Measurements from ENCODE around the gene MRPS22. TPM values are rescaled to one million over a fixed set of nuclear protein-coding genes. Genes with fewer than 3 reads are reported as not detected.

Gene MRPS22
- total RNA-seq, 4 donors from 2014 or later: 34.8 to 52.2 (median 40.7) TPM

GRCh38 chr3:139353920-139354556 is 10.2 kb downstream of the MRPS22 start:
- TF ChIP-seq CTCF (IDR thresholded peaks at IDR 0.05): no peak
- ATAC-seq (ENCODE audit: low FRiP score): no peak
- no peak for DNase-seq (ENCODE audit: low spot score)

- DNase-seq (ENCODE audit: low spot score) (no peak), ATAC-seq (ENCODE audit: low FRiP score) (no peak)
- TF ChIP-seq CTCF (IDR thresholded peaks at IDR 0.05): no peak
Observed at GRCh38 chr3:139354661-139355060, 10.8 kb downstream of the MRPS22 start.

- no peak for ATAC-seq (ENCODE audit: low FRiP score)
Observed at GRCh38 chr3:139355476-139355875, 11.7 kb downstream of the MRPS22 start.

GRCh38 chr3:139355891-139356290 is 12.1 kb downstream of the MRPS22 start:
- DNase-seq (ENCODE audit: low spot score): no peak
- ATAC-seq (ENCODE audit: low FRiP score): no peak
- no peak for TF ChIP-seq CTCF (IDR thresholded peaks at IDR 0.05)

More at GRCh38 chr3:139355476-139355875, 11.7 kb downstream of the MRPS22 start:
- DNase-seq (ENCODE audit: low spot score): no peak
- no peak for TF ChIP-seq CTCF (IDR thresholded peaks at IDR 0.05)

GRCh38 chr3:139357899-139358298 is 14.1 kb downstream of the MRPS22 start:
- TF ChIP-seq CTCF (IDR thresholded peaks at IDR 0.05): no peak
- ATAC-seq (ENCODE audit: low FRiP score) (no peak), DNase-seq (ENCODE audit: low spot score) (no peak)

- no peak for DNase-seq (ENCODE audit: low spot score)
- no peak for TF ChIP-seq CTCF (IDR thresholded peaks at IDR 0.05)
Observed at GRCh38 chr3:139358841-139359562, 15.2 kb downstream of the MRPS22 start.

GRCh38 chr3:139361276-139361675 is 17.5 kb downstream of the MRPS22 start:
- DNase-seq (ENCODE audit: low spot score): no peak
- no peak for ATAC-seq (ENCODE audit: low FRiP score)
- no peak for TF ChIP-seq CTCF (IDR thresholded peaks at IDR 0.05)

More at GRCh38 chr3:139358841-139359562, 15.2 kb downstream of the MRPS22 start:
- ATAC-seq (ENCODE audit: low FRiP score): no peak
